Naive B cell (primary cell): Measurements from ENCODE around the gene GNAT2. TPM values are rescaled to one million over a fixed set of nuclear protein-coding genes. Genes with fewer than 3 reads are reported as not detected.

ENCODE experiments used
- ATAC-seq, 2 donors: fragments of 150-1000 bp; cut with Tn5 transposase; 2 replicates each; pipeline ENCODE4 v1.10.0; 2021; ENCODE audit warnings: low read depth in 2 of 2, mild to moderate bottlenecking in 2 of 2, moderate library complexity in 2 of 2
- DNase-seq: peaks from one replicate; pipeline ENCODE4 v3.0.0; 2022
- H3K27ac Mint-ChIP-seq, 6 donors: one replicate each; pipeline ENCODE4 v1.8.0; 2020 to 2022; ENCODE audit warnings: mild to moderate bottlenecking in 6 of 6, mixed read lengths in 6 of 6, moderate library complexity in 5 of 6, inconsistent platforms in 2 of 6
- H3K27me3 Mint-ChIP-seq, 3 donors: one replicate each; pipeline ENCODE4 v1.8.0; 2021 to 2022; ENCODE audit warnings: mixed read lengths in 3 of 3, mild to moderate bottlenecking in 1 of 3
- H3K36me3 Mint-ChIP-seq, 2 donors: one replicate each; pipeline ENCODE4 v1.8.0; 2020 to 2022; ENCODE audit warnings: mixed read lengths in 2 of 2, inconsistent platforms in 1 of 2, mild to moderate bottlenecking in 1 of 2
- H3K4me1 Mint-ChIP-seq, 3 donors: one replicate each; pipeline ENCODE4 v1.8.0; 2020 to 2022; ENCODE audit warnings: mixed read lengths in 3 of 3, inconsistent platforms in 1 of 3, mild to moderate bottlenecking in 1 of 3, moderate library complexity in 1 of 3
- H3K4me3 Mint-ChIP-seq, 8 donors: one replicate each; pipeline ENCODE4 v1.8.0; 2020 to 2022; ENCODE audit warnings: mild to moderate bottlenecking in 8 of 8, mixed read lengths in 8 of 8, moderate library complexity in 8 of 8, inconsistent platforms in 2 of 8
- H3K9me3 Mint-ChIP-seq, 7 donors: one replicate each; pipeline ENCODE4 v1.8.0; 2020 to 2022; ENCODE audit warnings: mixed read lengths in 7 of 7, mild to moderate bottlenecking in 5 of 7, inconsistent platforms in 2 of 7, moderate library complexity in 1 of 7
- polyA plus RNA-seq, 6 donors: library from polyadenylated mRNA; unstranded; fragments of 300-500 nt; fragmentation: Illumina TruSeq; gene quantifications; one replicate each; pipeline ENCODE4 v1.2.3, GENCODE V29; 2021; ENCODE audit warnings: low read depth in 6 of 6

The GNAT2 gene
- polyA plus RNA-seq, 6 donors from 2014 or later = not detected

- Mint-ChIP-seq H3K27me3 (peaks cover 0 to 13% (median 5%) of the 10 kb centered on the region in 3 donors), H3K4me3 (no peak overlapping the region), H3K4me1 (peaks cover 3 to 17% (median 16%) of the 10 kb centered on the region in 3 donors), H3K9me3 (no peaks in the 10 kb centered on the region), H3K36me3 (no peaks in the 10 kb centered on the region), H3K27ac (peak overlapping the region in 1 of 6 donors; percentile 49)
- ATAC-seq (no peak), DNase-seq (no peak)
Observed at GRCh38 chr1:109639841-109640184, 20.4 kb upstream of the GNAT2 start.

- DNase-seq = no peak
- peaks cover 0 to 13% (median 5%) of the 10 kb centered on the region in 3 donors for H3K27me3 Mint-ChIP-seq
Observed at GRCh38 chr1:109639063-109639840, 19.8 kb upstream of the GNAT2 start.

GRCh38 chr1:109637446-109637845 is 18.0 kb upstream of the GNAT2 start:
- DNase-seq (no peak), ATAC-seq (no peak)
- Mint-ChIP-seq H3K4me3 (no peak overlapping the region), H3K27me3 (peaks cover 0 to 13% (median 5%) of the 10 kb centered on the region in 3 donors), H3K9me3 (no peaks in the 10 kb centered on the region), H3K36me3 (no peaks in the 10 kb centered on the region), H3K4me1 (peaks cover 7 to 8% (median 8%) of the 10 kb centered on the region in 3 donors), H3K27ac (no peak overlapping the region)

More at GRCh38 chr1:109639063-109639840, 19.8 kb upstream of the GNAT2 start:
- Mint-ChIP-seq H3K4me1 (peaks cover 3 to 17% (median 16%) of the 10 kb centered on the region in 3 donors), H3K9me3 (no peaks in the 10 kb centered on the region), H3K27ac (peak overlapping the region in 1 of 6 donors; percentile 33), H3K36me3 (no peaks in the 10 kb centered on the region), H3K4me3 (no peak overlapping the region)
- ATAC-seq = no peak

- Mint-ChIP-seq H3K4me3 (no peak overlapping the region), H3K9me3 (no peaks in the 10 kb centered on the region), H3K36me3 (no peaks in the 10 kb centered on the region), H3K27ac (no peak overlapping the region), H3K27me3 (peaks cover 0 to 13% (median 5%) of the 10 kb centered on the region in 3 donors), H3K4me1 (peaks cover 7 to 8% (median 7%) of the 10 kb centered on the region in 3 donors)
- ATAC-seq (no peak), DNase-seq (no peak)
Observed at GRCh38 chr1:109636201-109636952, 17.0 kb upstream of the GNAT2 start.

GRCh38 chr1:109635862-109636200 is 16.4 kb upstream of the GNAT2 start:
- Mint-ChIP-seq H3K27me3 (peaks cover 0 to 13% (median 5%) of the 10 kb centered on the region in 3 donors), H3K4me1 (peaks cover 7 to 8% (median 7%) of the 10 kb centered on the region in 3 donors), H3K36me3 (peaks cover 0 to 4% of the 10 kb centered on the region in 2 donors), H3K27ac (no peak overlapping the region), H3K4me3 (no peak overlapping the region), H3K9me3 (no peaks in the 10 kb centered on the region)
- no peak for DNase-seq
- ATAC-seq = no peak

GRCh38 chr1:109634771-109635750 is 15.6 kb upstream of the GNAT2 start:
- Mint-ChIP-seq H3K4me1 (peaks cover 2 to 5% (median 4%) of the 10 kb centered on the region in 3 donors), H3K27ac (peak overlapping the region in 3 of 6 donors; percentile 49 to 73 (median 54)), H3K9me3 (no peaks in the 10 kb centered on the region), H3K4me3 (no peak overlapping the region), H3K36me3 (peaks cover 1 to 4% of the 10 kb centered on the region in 2 donors), H3K27me3 (peaks cover 0 to 13% (median 2%) of the 10 kb centered on the region in 3 donors)
- no peak for ATAC-seq
- no peak for DNase-seq

- Mint-ChIP-seq H3K27ac (peak overlapping the region in 1 of 6 donors; percentile 38), H3K27me3 (peaks cover 0 to 13% (median 0%) of the 10 kb centered on the region in 3 donors), H3K9me3 (no peaks in the 10 kb centered on the region), H3K4me1 (peaks cover 0 to 4% (median 2%) of the 10 kb centered on the region in 3 donors), H3K4me3 (no peak overlapping the region), H3K36me3 (peaks cover 4 to 9% of the 10 kb centered on the region in 2 donors)
- no peak for ATAC-seq
- no peak for DNase-seq
Observed at GRCh38 chr1:109634292-109634691, 14.9 kb upstream of the GNAT2 start.

- Mint-ChIP-seq H3K4me3 (no peak overlapping the region), H3K9me3 (no peaks in the 10 kb centered on the region), H3K4me1 (peaks cover 0 to 4% (median 2%) of the 10 kb centered on the region in 3 donors), H3K27me3 (peaks cover 0 to 5% (median 0%) of the 10 kb centered on the region in 3 donors), H3K36me3 (peaks cover 4 to 17% of the 10 kb centered on the region in 2 donors), H3K27ac (peak overlapping the region in 1 of 6 donors; percentile 56)
- no peak for ATAC-seq
- no peak for DNase-seq
Observed at GRCh38 chr1:109632671-109633346, 13.4 kb upstream of the GNAT2 start.

GRCh38 chr1:109631513-109632505 is 12.4 kb upstream of the GNAT2 start:
- Mint-ChIP-seq H3K27ac (no peak overlapping the region), H3K36me3 (peaks cover 4 to 24% of the 10 kb centered on the region in 2 donors), H3K27me3 (no peaks in the 10 kb centered on the region), H3K4me3 (no peak overlapping the region), H3K4me1 (peaks cover 0 to 9% (median 2%) of the 10 kb centered on the region in 3 donors), H3K9me3 (no peaks in the 10 kb centered on the region)
- DNase-seq = no peak
- ATAC-seq = no peak

GRCh38 chr1:109630898-109631512 is 11.6 kb upstream of the GNAT2 start:
- no peak for DNase-seq
- Mint-ChIP-seq H3K36me3 (peaks cover 4 to 29% of the 10 kb centered on the region in 2 donors), H3K4me1 (peaks cover 2 to 12% (median 5%) of the 10 kb centered on the region in 3 donors)

GRCh38 chr1:109630081-109630897 is 10.9 kb upstream of the GNAT2 start:
- Mint-ChIP-seq H3K36me3 (peaks cover 4 to 31% of the 10 kb centered on the region in 2 donors), H3K9me3 (no peaks in the 10 kb centered on the region), H3K27ac (no peak overlapping the region)

More at GRCh38 chr1:109630898-109631512, 11.6 kb upstream of the GNAT2 start:
- H3K4me3 Mint-ChIP-seq = no peak overlapping the region
- no peak overlapping the region for H3K27ac Mint-ChIP-seq
- H3K9me3 Mint-ChIP-seq = no peaks in the 10 kb centered on the region
- H3K27me3 Mint-ChIP-seq = no peaks in the 10 kb centered on the region
- ATAC-seq = no peak

More at GRCh38 chr1:109630081-109630897, 10.9 kb upstream of the GNAT2 start:
- H3K4me3 Mint-ChIP-seq = no peak overlapping the region
- peaks cover 4 to 15% (median 12%) of the 10 kb centered on the region in 3 donors for H3K4me1 Mint-ChIP-seq
- ATAC-seq (peak; percentile 21 to 25), DNase-seq (peak; percentile 16)
- no peaks in the 10 kb centered on the region for H3K27me3 Mint-ChIP-seq
